Trophoblast cell (in vitro differentiated cells and primary cell): ENCODE results near the gene PPM1N.

ENCODE experiments used
- DNase-seq, 2 donors: peaks; one replicate each; pipeline ENCODE4 v3.0.0-alpha.2; 2016
- H2AFZ ChIP-seq: 2 replicates; pipeline ENCODE4 v1.6.1; 2013; ENCODE audit warnings: low read length, moderate library complexity, mild to moderate bottlenecking; ENCODE audit not compliant: insufficient read depth, poor library complexity
- H2AK5ac ChIP-seq: 2 replicates; pipeline ENCODE4 v1.6.1; 2013; ENCODE audit warnings: mild to moderate bottlenecking, low read length
- H2BK120ac ChIP-seq: 2 replicates; pipeline ENCODE4 v1.6.1; 2013; ENCODE audit warnings: low read length, mild to moderate bottlenecking, moderate library complexity; ENCODE audit not compliant: insufficient read depth, poor library complexity
- H2BK12ac ChIP-seq: 2 replicates; pipeline ENCODE4 v1.6.1; 2013; ENCODE audit warnings: mild to moderate bottlenecking, low read length, moderate library complexity
- H2BK5ac ChIP-seq: 2 replicates; pipeline ENCODE4 v1.6.1; 2013; ENCODE audit warnings: low read length, low read depth, moderate library complexity, mild to moderate bottlenecking; ENCODE audit not compliant: poor library complexity
- H3K14ac ChIP-seq: 2 replicates; pipeline ENCODE4 v1.6.1; 2013; ENCODE audit warnings: mild to moderate bottlenecking, low read length
- H3K18ac ChIP-seq: 2 replicates; pipeline ENCODE4 v1.6.1; 2013; ENCODE audit warnings: mild to moderate bottlenecking, low read length
- H3K23ac ChIP-seq: 2 replicates; pipeline ENCODE4 v1.6.1; 2013; ENCODE audit warnings: low read length
- H3K27ac ChIP-seq: 2 replicates; pipeline ENCODE4 v1.5.1; 2013; ENCODE audit warnings: low read depth, mild to moderate bottlenecking, inconsistent platforms, low read length, moderate library complexity
- H3K27me3 ChIP-seq: 2 replicates; pipeline ENCODE4 v1.6.1; 2013; ENCODE audit warnings: inconsistent platforms, mild to moderate bottlenecking, low read length, moderate library complexity; ENCODE audit not compliant: insufficient read depth
- H3K36me3 ChIP-seq, 2 experiments: 1 replicate in 1 of 2; 2 replicates in 1 of 2; pipeline ENCODE4 v1.6.1; 2013; ENCODE audit warnings: low read length in 2 of 2, mild to moderate bottlenecking in 2 of 2, moderate library complexity in 1 of 2; ENCODE audit not compliant: insufficient read depth in 2 of 2, control insufficient read depth in 1 of 2
- H3K4ac ChIP-seq: 2 replicates; pipeline ENCODE4 v1.6.1; 2013; ENCODE audit warnings: low read depth, mild to moderate bottlenecking, low read length, moderate library complexity
- H3K4me1 ChIP-seq, 2 experiments: 1 replicate in 1 of 2; 2 replicates in 1 of 2; pipeline ENCODE4 v1.6.1; 2013; ENCODE audit warnings: low read length in 2 of 2, mild to moderate bottlenecking in 2 of 2, moderate library complexity in 1 of 2; ENCODE audit not compliant: insufficient read depth in 2 of 2, control insufficient read depth in 1 of 2
- H3K4me2 ChIP-seq: 2 replicates; pipeline ENCODE4 v1.6.1; 2013; ENCODE audit warnings: inconsistent platforms, mild to moderate bottlenecking, low read length, moderate library complexity
- H3K4me3 ChIP-seq: 2 replicates; pipeline ENCODE4 v1.5.1; 2013; ENCODE audit warnings: mild to moderate bottlenecking, low read depth, low read length, inconsistent platforms
- H3K79me1 ChIP-seq: one replicate; pipeline ENCODE4 v1.6.1; 2013; ENCODE audit warnings: low read length
- H3K79me2 ChIP-seq: 2 replicates; pipeline ENCODE4 v1.6.1; 2013; ENCODE audit warnings: low read length, mild to moderate bottlenecking; ENCODE audit not compliant: control insufficient read depth, insufficient read depth, poor library complexity
- H3K9ac ChIP-seq: 2 replicates; pipeline ENCODE4 v1.6.1; 2013; ENCODE audit warnings: mild to moderate bottlenecking, low read length
- H3K9me3 ChIP-seq: 2 replicates; pipeline ENCODE4 v1.6.1; 2013; ENCODE audit warnings: low read depth, mild to moderate bottlenecking, control low read depth, inconsistent platforms, low read length; ENCODE audit not compliant: insufficient read depth
- H4K12ac ChIP-seq: 2 replicates; pipeline ENCODE4 v1.6.1; 2013; ENCODE audit warnings: low read depth, mild to moderate bottlenecking, low read length, moderate library complexity
- H4K8ac ChIP-seq: 2 replicates; pipeline ENCODE4 v1.6.1; 2013; ENCODE audit warnings: low read depth, mild to moderate bottlenecking, low read length, moderate library complexity
- H4K91ac ChIP-seq: one replicate; pipeline ENCODE4 v1.6.1; 2013; ENCODE audit warnings: low read depth, mild to moderate bottlenecking, low read length, moderate library complexity
- WGBS: extraction: QIAGEN DNeasy Blood & Tissue Kit; methylation state at CpG from one replicate; pipeline ENCODE4 v1.1.7; 2013; ENCODE audit warnings: missing lambda C conversion rate; ENCODE audit not compliant: insufficient read length, insufficient coverage; ENCODE audit errors: extremely low coverage; 5-methylcytosine and 5-hydroxymethylcytosine counted together

Gene PPM1N

DNA sequence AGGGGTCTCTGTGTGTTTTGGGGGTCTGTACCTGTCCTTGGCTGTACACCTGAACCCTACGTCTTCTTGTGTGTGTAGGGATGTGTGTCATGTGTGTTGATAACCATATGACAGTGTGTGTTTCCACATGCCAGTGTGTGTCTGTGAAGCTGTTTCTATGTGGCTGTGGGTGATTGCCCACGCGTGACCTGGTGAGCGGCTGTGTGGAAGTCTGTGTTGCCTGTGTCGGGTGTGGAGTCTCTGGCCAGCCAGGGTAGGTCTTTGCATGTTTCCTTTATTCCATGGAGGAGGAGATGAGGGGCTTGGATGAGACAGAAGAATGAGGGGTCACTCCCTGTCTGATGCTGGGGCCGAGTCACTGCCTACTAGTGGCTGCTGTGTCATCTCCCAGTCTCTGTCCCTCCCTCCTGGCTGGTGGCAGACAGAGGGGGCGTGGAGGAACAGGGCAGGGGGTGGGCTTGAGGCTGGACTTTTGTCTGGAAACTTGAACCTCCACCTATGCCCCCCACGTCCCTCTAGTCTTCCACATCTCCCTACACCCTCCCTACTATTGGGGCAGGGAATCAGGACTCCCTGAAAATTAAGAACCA lies 33.3 kb upstream of the PPM1N start:
- H4K12ac ChIP-seq: no peak overlapping the region
- H3K4me3 ChIP-seq: no peak overlapping the region
- peaks cover 2% of the 10 kb centered on the region for H3K79me2 ChIP-seq
- DNase-seq: no peak
- peak overlapping the region; percentile 0 for H2BK120ac ChIP-seq
- H3K36me3 ChIP-seq: no peaks in the 10 kb centered on the region
- H3K18ac ChIP-seq: peak overlapping the region; percentile 77
- H3K9me3 ChIP-seq: peaks cover 1% of the 10 kb centered on the region
- H3K79me1 ChIP-seq: peaks cover 9% of the 10 kb centered on the region
- H3K4ac ChIP-seq: no peak overlapping the region
- peak overlapping the region; percentile 14 for H2AK5ac ChIP-seq
- H3K23ac ChIP-seq: peak overlapping the region; percentile 23
- H2BK12ac ChIP-seq: peak overlapping the region; percentile 2
- H3K27me3 ChIP-seq: no peaks in the 10 kb centered on the region
- H3K27ac ChIP-seq: no peak overlapping the region
- peak overlapping the region; percentile 25 for H2AFZ ChIP-seq
- H3K4me1 ChIP-seq: peaks cover 8 to 10% of the 10 kb centered on the region in 2 experiments
- no peak overlapping the region for H3K4me2 ChIP-seq
- peak overlapping the region; percentile 12 for H4K91ac ChIP-seq
- peak overlapping the region; percentile 0 for H4K8ac ChIP-seq
- H2BK5ac ChIP-seq: peak overlapping the region; percentile 3
- H3K9ac ChIP-seq: no peak overlapping the region
- WGBS: no CpG with 5 or more reads among the region's 8 CpGs
- peak overlapping the region; percentile 15 for H3K14ac ChIP-seq

DNA sequence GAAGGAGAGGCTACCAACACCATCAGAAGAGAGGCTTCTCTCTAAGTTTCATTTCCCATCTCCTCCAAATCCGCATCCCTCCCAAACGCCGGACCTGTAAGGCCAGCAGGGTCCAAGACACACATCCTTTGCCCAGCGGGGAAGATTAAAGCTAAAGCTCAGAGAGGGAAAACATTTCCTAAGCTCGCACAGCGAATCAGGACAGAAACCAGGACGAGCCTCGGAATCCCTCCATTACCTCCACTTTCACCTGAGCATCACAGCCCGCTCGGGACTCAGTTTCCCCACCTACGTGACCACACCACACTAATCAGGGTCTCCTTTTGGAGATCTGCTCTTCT lies 31.2 kb upstream of the PPM1N start:
- Histone ChIP-seq H4K91ac (peak overlapping the region; percentile 70), H2BK12ac (peak overlapping the region; percentile 7), H3K4ac (no peak overlapping the region), H3K9me3 (peaks cover 4% of the 10 kb centered on the region), H3K18ac (peak overlapping the region; percentile 17), H3K4me2 (peak overlapping the region; percentile 98), H3K79me2 (peaks cover 2% of the 10 kb centered on the region), H3K79me1 (peaks cover 9% of the 10 kb centered on the region), H3K27me3 (no peaks in the 10 kb centered on the region), H2AK5ac (no peak overlapping the region), H3K23ac (no peak overlapping the region), H2BK5ac (peak overlapping the region; percentile 44), H2BK120ac (peak overlapping the region; percentile 7), H3K27ac (no peak overlapping the region), H2AFZ (peak overlapping the region; percentile 51), H4K12ac (peak overlapping the region; percentile 39), H3K9ac (no peak overlapping the region), H3K36me3 (peaks cover 6 to 12% of the 10 kb centered on the region in 2 experiments), H3K4me3 (peak overlapping the region; percentile 57), H4K8ac (peak overlapping the region; percentile 44), H3K4me1 (peaks cover 11 to 14% of the 10 kb centered on the region in 2 experiments), H3K14ac (peak overlapping the region; percentile 9)
- DNase-seq: peak in 1 of 2 donors; percentile 73
- no CpG with 5 or more reads among the region's 11 CpGs for WGBS

DNA sequence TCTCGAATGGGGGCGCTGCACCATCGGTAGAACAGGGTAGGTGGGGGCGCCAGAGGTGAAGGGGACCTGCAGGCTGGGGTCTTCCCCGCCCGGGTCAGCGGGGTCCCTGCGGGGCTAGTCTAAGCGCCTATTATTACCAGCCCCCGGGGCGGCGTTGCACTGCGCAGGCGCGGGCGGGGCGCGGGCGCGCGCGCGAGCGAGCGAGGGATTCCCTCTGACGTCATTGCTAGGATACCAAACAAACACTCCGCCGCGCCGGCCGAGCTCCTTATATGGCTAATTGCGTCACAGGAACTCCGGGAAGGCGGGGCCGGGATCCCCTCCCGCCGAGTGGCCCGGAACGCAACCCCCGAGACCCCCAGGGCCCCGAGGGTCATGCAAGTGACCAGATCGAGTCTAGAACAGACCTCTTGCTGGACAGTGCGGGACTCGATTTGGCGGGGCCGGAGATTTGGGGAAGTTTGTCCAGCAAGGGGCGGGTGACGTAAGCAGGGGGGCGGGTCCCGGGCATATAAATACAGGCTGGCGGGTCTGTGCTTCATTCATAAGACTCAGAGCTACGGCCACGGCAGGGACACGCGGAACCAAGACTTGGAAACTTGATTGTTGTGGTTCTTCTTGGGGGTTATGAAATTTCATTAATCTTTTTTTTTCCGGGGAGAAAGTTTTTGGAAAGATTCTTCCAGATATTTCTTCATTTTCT lies 30.6 kb upstream of the PPM1N start, which contains the start of gene FOSB:
FOSB (plus strand) TSS at position 541 of the 703 bp plus-strand sequence. CDS start 591 bp downstream, outside the sequence.
- Histone ChIP-seq H3K4me2 (peak within 1 kb of the TSS; percentile 98), H3K4me3 (peak within 1 kb of the TSS; percentile 76), H3K23ac (no peak within 1 kb of the TSS), H2BK120ac (peak within 1 kb of the TSS; percentile 7), H3K14ac (peak within 1 kb of the TSS; percentile 9), H4K8ac (peak within 1 kb of the TSS; percentile 77), H3K79me1 (peaks cover 9% of the 10 kb centered on the region), H2BK5ac (peak within 1 kb of the TSS; percentile 74), H2AK5ac (no peak within 1 kb of the TSS), H3K4me1 (peaks cover 11 to 14% of the 10 kb centered on the region in 2 experiments), H4K91ac (peak within 1 kb of the TSS; percentile 70), H3K9me3 (peaks cover 4% of the 10 kb centered on the region), H2AFZ (peak within 1 kb of the TSS; percentile 78), H4K12ac (peak within 1 kb of the TSS; percentile 39), H3K36me3 (peaks cover 10 to 13% of the 10 kb centered on the region in 2 experiments), H3K4ac (no peak within 1 kb of the TSS), H3K27me3 (no peaks in the 10 kb centered on the region), H3K79me2 (peaks cover 2% of the 10 kb centered on the region), H3K18ac (peak within 1 kb of the TSS; percentile 30), H3K9ac (peak within 1 kb of the TSS; percentile 76), H3K27ac (peak within 1 kb of the TSS; percentile 26), H2BK12ac (peak within 1 kb of the TSS; percentile 7)
- DNase-seq: peak; percentile 96 to 99
- WGBS: no CpG with 5 or more reads among the region's 56 CpGs

DNA sequence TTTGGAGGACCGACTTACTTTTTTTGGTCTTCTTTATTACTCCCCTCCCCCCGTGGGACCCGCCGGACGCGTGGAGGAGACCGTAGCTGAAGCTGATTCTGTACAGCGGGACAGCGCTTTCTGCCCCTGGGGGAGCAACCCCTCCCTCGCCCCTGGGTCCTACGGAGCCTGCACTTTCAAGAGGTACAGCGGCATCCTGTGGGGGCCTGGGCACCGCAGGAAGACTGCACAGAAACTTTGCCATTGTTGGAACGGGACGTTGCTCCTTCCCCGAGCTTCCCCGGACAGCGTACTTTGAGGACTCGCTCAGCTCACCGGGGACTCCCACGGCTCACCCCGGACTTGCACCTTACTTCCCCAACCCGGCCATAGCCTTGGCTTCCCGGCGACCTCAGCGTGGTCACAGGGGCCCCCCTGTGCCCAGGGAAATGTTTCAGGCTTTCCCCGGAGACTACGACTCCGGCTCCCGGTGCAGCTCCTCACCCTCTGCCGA lies 30.0 kb upstream of the PPM1N start:
- Histone ChIP-seq H3K27me3 (no peaks in the 10 kb centered on the region), H3K79me2 (peaks cover 2% of the 10 kb centered on the region), H4K91ac (no peak overlapping the region), H2AFZ (peak overlapping the region; percentile 33), H2AK5ac (no peak overlapping the region), H3K4me1 (peaks cover 11 to 14% of the 10 kb centered on the region in 2 experiments), H3K4me3 (peak overlapping the region; percentile 75), H2BK5ac (no peak overlapping the region), H3K18ac (peak overlapping the region; percentile 30), H2BK120ac (no peak overlapping the region), H2BK12ac (no peak overlapping the region), H3K4ac (no peak overlapping the region), H3K9ac (peak overlapping the region; percentile 35), H3K4me2 (peak overlapping the region; percentile 98), H3K23ac (no peak overlapping the region), H3K36me3 (peaks cover 14 to 18% of the 10 kb centered on the region in 2 experiments), H4K8ac (no peak overlapping the region), H3K27ac (no peak overlapping the region), H3K9me3 (peaks cover 4% of the 10 kb centered on the region), H3K14ac (no peak overlapping the region), H4K12ac (no peak overlapping the region), H3K79me1 (peaks cover 9% of the 10 kb centered on the region)
- no peak for DNase-seq
- no CpG with 5 or more reads among the region's 31 CpGs for whole genome bisulfite sequencing
